Measurements from ENCODE around the gene KRT7.

- TF ChIP-seq CTCF (IDR thresholded peaks at IDR 0.05) (no peak), EP300 (IDR thresholded peaks at IDR 0.05) (no peak), POLR2A (IDR thresholded peaks at IDR 0.05) (no peak), POLR2AphosphoS5 (IDR thresholded peaks at IDR 0.05) (no peak)
These were observed 21.1 kb upstream of the KRT7 start for GRCh38 chr12:52211716-52212585.

All from suprapubic skin (tissue), 4 donors.